Measurements from ENCODE around the gene ZNF804B. TPM values are rescaled to one million over a fixed set of nuclear protein-coding genes. Genes with fewer than 3 reads are reported as not detected.

The ZNF804B gene
- total RNA-seq, 3 donors from 2014 or later = 0.33 TPM; not detected in 2

DNA sequence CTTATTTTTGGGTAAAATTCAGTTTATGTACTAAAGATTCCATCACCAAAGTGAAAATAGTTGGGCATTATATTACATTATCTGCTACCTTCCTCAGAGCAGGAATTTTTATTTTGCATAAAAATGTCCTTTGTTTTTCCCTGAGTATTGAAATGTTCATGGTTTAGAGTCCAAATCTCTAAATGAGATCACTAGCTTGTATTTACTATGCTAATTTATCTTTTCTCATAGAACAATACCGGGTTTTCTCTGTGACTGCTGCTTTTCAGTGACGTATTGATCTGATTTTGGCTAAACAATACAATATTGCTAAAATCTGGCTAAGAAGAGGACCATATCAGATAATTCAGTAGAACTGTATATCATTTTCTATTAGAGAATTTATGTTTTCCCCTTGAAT is 125.6 kb downstream of the ZNF804B start:
- no peak overlapping the region for H3K4me3 ChIP-seq
- TF ChIP-seq, protein P1, sequence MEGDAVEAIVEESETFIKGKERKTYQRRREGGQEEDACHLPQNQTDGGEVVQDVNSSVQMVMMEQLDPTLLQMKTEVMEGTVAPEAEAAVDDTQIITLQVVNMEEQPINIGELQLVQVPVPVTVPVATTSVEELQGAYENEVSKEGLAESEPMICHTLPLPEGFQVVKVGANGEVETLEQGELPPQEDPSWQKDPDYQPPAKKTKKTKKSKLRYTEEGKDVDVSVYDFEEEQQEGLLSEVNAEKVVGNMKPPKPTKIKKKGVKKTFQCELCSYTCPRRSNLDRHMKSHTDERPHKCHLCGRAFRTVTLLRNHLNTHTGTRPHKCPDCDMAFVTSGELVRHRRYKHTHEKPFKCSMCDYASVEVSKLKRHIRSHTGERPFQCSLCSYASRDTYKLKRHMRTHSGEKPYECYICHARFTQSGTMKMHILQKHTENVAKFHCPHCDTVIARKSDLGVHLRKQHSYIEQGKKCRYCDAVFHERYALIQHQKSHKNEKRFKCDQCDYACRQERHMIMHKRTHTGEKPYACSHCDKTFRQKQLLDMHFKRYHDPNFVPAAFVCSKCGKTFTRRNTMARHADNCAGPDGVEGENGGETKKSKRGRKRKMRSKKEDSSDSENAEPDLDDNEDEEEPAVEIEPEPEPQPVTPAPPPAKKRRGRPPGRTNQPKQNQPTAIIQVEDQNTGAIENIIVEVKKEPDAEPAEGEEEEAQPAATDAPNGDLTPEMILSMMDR (IDR thresholded peaks at IDR 0.05) = no peak
- TF ChIP-seq POLR2A (IDR thresholded peaks at IDR 0.05) (no peak), POLR2AphosphoS5 (IDR thresholded peaks at IDR 0.05) (no peak)
- H3K27ac ChIP-seq = no peak overlapping the region
- no peaks in the 10 kb centered on the region for H3K4me1 ChIP-seq
- H3K36me3 ChIP-seq = no peaks in the 10 kb centered on the region
- H3K9me3 ChIP-seq = no peaks in the 10 kb centered on the region
- H3K27me3 ChIP-seq = no peaks in the 10 kb centered on the region
- intact Hi-C loops (cut with DNase I; ENCODE audit: low total_unique reads) = no loop called here
- no peak for DNase-seq (ENCODE audit: low spot score in 2 of 2)

DNA sequence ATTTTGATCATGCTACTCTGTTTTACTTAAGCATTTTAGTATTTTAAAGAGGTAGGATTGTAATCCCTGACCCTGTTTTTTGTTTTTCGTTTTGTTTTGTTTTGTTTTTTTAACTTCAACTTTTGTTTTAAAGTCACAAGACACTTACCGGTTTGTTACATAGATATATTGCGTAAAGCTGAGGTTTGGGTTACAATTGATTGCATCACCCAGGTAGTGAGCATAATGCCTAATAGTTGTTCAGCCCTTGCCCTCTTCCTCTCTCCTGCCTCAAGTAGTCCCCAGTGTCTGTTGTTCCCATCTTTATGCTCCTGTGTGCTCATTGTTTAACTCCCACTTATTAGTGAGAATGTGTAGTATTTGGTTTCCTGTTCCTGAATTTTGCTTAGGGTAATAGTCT is 129.2 kb downstream of the ZNF804B start:
- intact Hi-C loops (cut with DNase I; ENCODE audit: low total_unique reads) = no loop called here
- TF ChIP-seq POLR2AphosphoS5 (IDR thresholded peaks at IDR 0.05) (no peak), POLR2A (IDR thresholded peaks at IDR 0.05) (no peak)
- TF ChIP-seq, protein P1 (IDR thresholded peaks at IDR 0.05) = no peak
- Histone ChIP-seq H3K27me3 (no peaks in the 10 kb centered on the region), H3K4me3 (no peak overlapping the region), H3K4me1 (no peaks in the 10 kb centered on the region), H3K27ac (no peak overlapping the region), H3K36me3 (no peaks in the 10 kb centered on the region), H3K9me3 (no peaks in the 10 kb centered on the region)
- DNase-seq (ENCODE audit: low spot score in 2 of 2) = no peak

DNA sequence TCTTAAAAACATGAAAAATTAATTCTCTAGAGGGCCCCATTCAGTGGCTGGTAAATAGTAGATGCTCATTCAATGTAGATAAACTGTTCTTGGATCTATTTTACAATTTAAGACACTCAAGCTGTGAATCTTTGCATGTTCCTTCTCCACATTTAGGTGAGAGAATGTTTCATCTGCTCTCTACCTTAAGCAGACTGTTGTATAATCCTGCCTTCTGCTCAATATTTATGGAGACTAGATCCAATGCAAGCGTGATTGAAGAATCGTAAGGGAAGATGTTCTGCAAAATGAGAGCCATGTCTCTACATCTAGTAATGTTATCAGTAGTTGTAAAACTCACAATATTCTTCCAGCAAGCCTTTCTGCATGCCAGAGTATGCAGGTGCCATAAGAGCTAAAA is 151.0 kb downstream of the ZNF804B start:
- Histone ChIP-seq H3K27me3 (no peaks in the 10 kb centered on the region), H3K9me3 (no peaks in the 10 kb centered on the region), H3K4me3 (no peak overlapping the region), H3K36me3 (no peaks in the 10 kb centered on the region), H3K27ac (no peak overlapping the region), H3K4me1 (no peaks in the 10 kb centered on the region)
- no peak for DNase-seq (ENCODE audit: low spot score in 2 of 2)
- intact Hi-C loops (cut with DNase I; ENCODE audit: low total_unique reads) = no loop called here
- no peak for TF ChIP-seq POLR2A (IDR thresholded peaks at IDR 0.05)
- TF ChIP-seq POLR2AphosphoS5 (IDR thresholded peaks at IDR 0.05) = no peak
- TF ChIP-seq, protein P1 (IDR thresholded peaks at IDR 0.05) = no peak

DNA sequence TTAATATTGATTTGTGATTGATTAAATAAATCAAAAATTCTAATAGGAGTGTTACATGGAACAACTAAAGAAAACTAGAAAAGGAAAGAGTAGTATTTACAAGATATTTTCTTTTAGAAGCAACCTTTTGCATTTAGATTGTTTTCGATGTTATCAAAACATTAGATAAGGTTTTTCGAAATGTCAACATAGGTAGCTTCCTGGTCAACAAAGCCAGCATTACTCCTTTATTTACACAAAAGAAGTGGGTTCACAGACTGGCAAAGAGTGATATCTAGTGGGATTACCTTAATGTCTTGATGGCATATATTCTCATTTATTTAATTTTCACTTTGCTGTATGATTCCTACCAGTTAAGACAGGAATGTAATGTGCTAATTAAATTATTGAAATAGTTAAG is 153.4 kb downstream of the ZNF804B start:
- Histone ChIP-seq H3K9me3 (no peaks in the 10 kb centered on the region), H3K36me3 (no peaks in the 10 kb centered on the region), H3K4me1 (no peaks in the 10 kb centered on the region), H3K27ac (no peak overlapping the region), H3K27me3 (no peaks in the 10 kb centered on the region), H3K4me3 (no peak overlapping the region)
- DNase-seq (ENCODE audit: low spot score in 2 of 2) = no peak
- intact Hi-C loops (cut with DNase I; ENCODE audit: low total_unique reads) = no loop called here
- TF ChIP-seq, protein P1 (IDR thresholded peaks at IDR 0.05) = no peak
- TF ChIP-seq POLR2A (IDR thresholded peaks at IDR 0.05) (no peak), POLR2AphosphoS5 (IDR thresholded peaks at IDR 0.05) (no peak)

DNA sequence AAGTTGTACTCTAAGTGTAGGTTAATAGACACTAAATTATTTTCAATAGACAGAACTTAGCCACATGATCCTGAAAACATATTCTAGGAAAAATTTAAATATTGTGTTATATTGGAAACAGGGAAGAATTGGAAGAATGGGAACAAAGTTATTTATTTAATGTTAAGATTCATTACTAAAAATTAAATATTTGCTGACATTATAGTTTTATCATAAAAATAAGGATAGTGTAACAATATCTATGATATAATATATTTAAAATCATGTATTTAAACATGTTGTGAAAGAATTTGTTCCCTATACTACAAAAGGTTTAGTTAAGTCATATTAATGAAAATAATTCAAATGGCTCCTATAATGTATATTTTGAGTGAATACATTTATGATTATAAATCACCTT is 156.1 kb downstream of the ZNF804B start:
- H3K27me3 ChIP-seq = no peaks in the 10 kb centered on the region
- no peaks in the 10 kb centered on the region for H3K9me3 ChIP-seq
- no peak overlapping the region for H3K4me3 ChIP-seq
- intact Hi-C loops (cut with DNase I; ENCODE audit: low total_unique reads) = no loop called here
- no peak for DNase-seq (ENCODE audit: low spot score in 2 of 2)
- H3K4me1 ChIP-seq = no peaks in the 10 kb centered on the region
- TF ChIP-seq, protein P1 (IDR thresholded peaks at IDR 0.05) = no peak
- TF ChIP-seq POLR2AphosphoS5 (IDR thresholded peaks at IDR 0.05) = no peak
- no peak for TF ChIP-seq POLR2A (IDR thresholded peaks at IDR 0.05)
- no peak overlapping the region for H3K27ac ChIP-seq
- H3K36me3 ChIP-seq = no peaks in the 10 kb centered on the region

Measured in breast epithelium (tissue), 4 donors.